GM19328 (cell line): ENCODE data around the gene DDX56.

Source experiments
- ATAC-seq: cut with Tn5 transposase; IDR thresholded peaks from one replicate; pipeline ENCODE4 v1.9.1; 2021; ENCODE audit warnings: mild to moderate bottlenecking, moderate library complexity; ENCODE audit not compliant: unreplicated experiment

DDX56 gene

GRCh38 chr7:44573464-44574286 is at the start of gene DDX56:
DDX56 (minus strand) TSS chr7:44573908; CDS start chr7:44573895, 13 bp downstream.
- ATAC-seq = peak; percentile 91

- peak; percentile 79 for ATAC-seq
Observed at GRCh38 chr7:44622342-44623151, 48.8 kb upstream of the DDX56 start.

DNA sequence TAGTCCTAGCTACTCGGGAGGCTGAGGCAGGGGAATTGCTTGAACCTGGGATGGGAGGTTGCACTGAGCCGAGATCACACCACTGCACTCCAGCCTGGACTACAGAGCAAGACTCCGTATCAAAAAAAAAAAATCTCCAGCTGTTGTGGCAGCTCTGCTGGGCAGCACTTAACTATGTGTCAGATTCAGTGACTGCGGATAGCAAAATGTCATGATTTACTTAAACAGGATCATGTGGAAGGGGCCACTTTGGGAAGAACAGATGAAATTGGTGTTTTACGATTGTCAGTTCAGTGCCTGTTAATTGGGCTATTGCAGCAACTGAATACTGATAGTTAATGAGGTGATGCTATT is 48.0 kb upstream of the DDX56 start:
- no peak for ATAC-seq

- no peak for ATAC-seq
Observed at GRCh38 chr7:44621034-44621749, 47.5 kb upstream of the DDX56 start.

- no peak for ATAC-seq
Observed at GRCh38 chr7:44618753-44619152, 45.0 kb upstream of the DDX56 start.

DNA sequence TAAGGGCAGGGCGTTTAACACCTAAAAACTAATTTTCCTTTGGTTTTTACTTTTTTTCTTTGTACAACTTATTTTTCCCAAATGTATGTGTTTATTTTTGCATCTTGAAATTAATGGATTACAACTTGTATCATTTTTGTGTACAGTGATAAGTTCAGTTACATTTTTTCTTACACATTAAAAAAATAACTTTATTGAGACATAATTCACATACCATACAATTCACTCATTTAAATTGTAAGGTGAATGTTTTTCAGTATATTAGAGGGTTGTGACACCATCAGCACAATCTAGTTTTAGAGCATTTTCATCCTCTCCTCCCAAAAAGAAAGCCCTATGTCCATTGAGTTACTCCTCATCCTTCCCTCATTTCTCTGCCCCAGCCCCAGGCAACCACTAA is 44.3 kb upstream of the DDX56 start:
- ATAC-seq = no peak

DNA sequence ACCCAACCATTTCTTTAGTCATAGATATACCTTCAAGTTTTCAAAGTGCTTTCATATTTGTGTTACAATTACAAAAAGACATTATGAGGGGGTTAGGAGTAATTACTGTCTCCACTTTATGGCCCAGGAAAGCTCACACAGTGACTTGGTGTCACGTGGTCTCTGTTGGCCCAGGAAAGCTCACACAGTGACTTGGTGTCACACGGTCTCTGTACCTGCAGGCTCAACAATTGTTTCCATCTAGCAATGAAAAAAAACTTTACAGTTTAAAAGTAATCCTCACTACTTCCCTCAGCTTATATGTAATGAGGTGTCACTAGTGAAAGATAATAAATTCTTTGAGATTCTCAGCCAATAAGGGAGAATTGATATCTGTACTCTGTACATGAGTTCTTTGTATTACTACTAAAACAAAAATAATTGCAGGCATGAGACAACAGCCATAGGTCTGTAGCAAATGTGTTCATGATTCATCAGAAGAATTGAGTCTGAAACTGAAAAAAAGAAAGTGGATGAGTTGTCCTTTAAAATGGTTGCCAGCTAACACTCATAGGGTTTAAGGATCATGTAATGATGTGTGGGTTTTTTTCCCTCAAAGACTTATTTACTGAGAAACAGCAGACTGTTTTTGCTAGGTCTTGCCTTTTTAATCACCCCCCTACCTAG is 43.6 kb upstream of the DDX56 start:
- no peak for ATAC-seq

- ATAC-seq = no peak
Observed at GRCh38 chr7:44616545-44616944, 42.8 kb upstream of the DDX56 start.

DNA sequence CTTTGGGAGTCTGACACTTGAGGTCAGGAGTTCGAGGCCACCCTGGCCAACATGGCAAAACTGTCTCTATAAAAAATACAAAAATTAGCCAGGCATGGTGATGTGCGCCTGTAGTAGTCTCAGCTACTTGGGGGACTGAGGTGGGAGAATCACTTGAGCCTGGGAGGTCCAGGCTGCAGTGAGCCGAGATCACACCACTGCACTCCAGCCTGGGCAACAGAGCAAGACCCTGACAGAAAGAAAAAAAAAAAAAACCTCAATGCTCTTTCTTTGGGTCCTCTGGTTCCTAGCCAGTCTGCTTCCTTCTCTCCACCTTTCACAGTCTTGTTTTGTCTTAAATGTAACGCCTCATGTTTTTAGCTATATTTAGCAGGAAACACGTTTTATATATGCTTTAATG is 42.1 kb upstream of the DDX56 start:
- no peak for ATAC-seq

DNA sequence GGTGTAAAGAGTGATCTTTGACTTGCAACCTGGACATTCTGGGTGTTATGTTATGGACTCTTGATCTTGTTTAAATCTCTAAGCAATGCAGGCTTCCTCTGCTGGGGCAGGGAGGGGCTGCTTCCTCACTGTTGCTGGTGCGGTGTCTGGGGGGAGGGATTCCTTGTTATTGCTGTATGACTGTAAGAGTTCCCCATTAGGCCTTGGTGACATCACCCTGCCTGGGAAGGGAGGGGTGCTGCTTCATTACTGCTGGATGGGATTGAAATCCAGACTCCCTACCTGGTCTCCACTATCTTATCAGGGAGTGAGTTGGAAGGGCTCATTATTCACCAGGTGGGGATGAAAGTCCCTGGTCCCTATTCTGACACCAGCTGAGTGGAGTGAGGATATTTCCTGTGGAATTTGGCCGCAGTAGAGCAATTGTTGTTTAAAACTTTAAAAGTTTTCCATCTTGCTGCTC is 41.5 kb upstream of the DDX56 start:
- ATAC-seq = no peak

- no peak for ATAC-seq
Observed at GRCh38 chr7:44609829-44610228, 36.1 kb upstream of the DDX56 start.

GRCh38 chr7:44608916-44609648 is 35.4 kb upstream of the DDX56 start:
- no peak for ATAC-seq

GRCh38 chr7:44607141-44608068 is 33.7 kb upstream of the DDX56 start:
- no peak for ATAC-seq

- peak; percentile 93 for ATAC-seq
Observed at GRCh38 chr7:44606341-44607140, 32.8 kb upstream of the DDX56 start, which contains the start of gene OGDH. OGDH (plus strand) TSS chr7:44606627; CDS start chr7:44624344, 17,717 bp downstream.

DNA sequence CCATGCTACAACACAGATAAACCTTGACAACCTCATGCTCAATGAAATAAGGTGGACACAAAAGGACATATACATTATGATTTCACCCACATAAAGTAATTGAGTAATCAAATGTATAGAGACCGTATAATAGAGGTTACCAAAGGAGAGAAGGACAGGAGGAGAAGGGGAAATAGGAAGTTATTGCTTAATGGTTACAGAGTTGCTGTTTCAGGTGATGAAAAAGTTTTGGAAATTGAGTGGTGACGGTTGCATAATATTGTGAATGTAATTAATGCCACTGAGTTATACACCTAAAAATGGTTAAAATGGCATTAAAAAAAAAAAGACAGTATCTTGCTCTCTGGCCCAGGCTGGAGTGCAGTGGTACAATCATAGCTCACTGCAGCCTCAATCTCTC is 31.2 kb upstream of the DDX56 start:
- no peak for ATAC-seq

- no peak for ATAC-seq
Observed at GRCh38 chr7:44603193-44603592, 29.5 kb upstream of the DDX56 start.

GRCh38 chr7:44602576-44602910 is 28.8 kb upstream of the DDX56 start:
- ATAC-seq = no peak

GRCh38 chr7:44599222-44599621 is 25.5 kb upstream of the DDX56 start:
- ATAC-seq = no peak
